Keratinocyte (primary cell): ENCODE results near the gene FLT3. TPM values are rescaled to one million over a fixed set of nuclear protein-coding genes. Genes with fewer than 3 reads are reported as not detected.

Experiments used
- DNase-seq: peaks from one replicate; pipeline ENCODE4 v3.0.0-alpha.2; 2011; ENCODE audit warnings: low read depth, missing footprints, low spot score
- FAIRE-seq: peaks from 2 replicates; lab custom pipeline; 2011; peaks lifted over from hg19 to GRCh38; lab: Jason Lieb, UNC
- H2AFZ ChIP-seq: 2 replicates; pipeline ENCODE4 v1.6.0; 2012; ENCODE audit warnings: low read length, control low read depth, inconsistent platforms; ENCODE audit not compliant: control insufficient read depth
- H3K27ac ChIP-seq: 2 replicates; pipeline ENCODE4 v1.5.1; 2011; ENCODE audit warnings: low read length; ENCODE audit not compliant: control insufficient read depth, insufficient read depth
- H3K27me3 ChIP-seq: 3 replicates; pipeline ENCODE4 v1.6.0; 2011; ENCODE audit warnings: low read length; ENCODE audit not compliant: control insufficient read depth, insufficient read depth; ENCODE audit errors: extremely low read depth
- H3K36me3 ChIP-seq, 2 experiments: 2 replicates in 1 of 2; 3 replicates in 1 of 2; pipeline ENCODE4 v1.5.1; 2011; ENCODE audit warnings: low read length in 2 of 2, mild to moderate bottlenecking in 1 of 2; ENCODE audit not compliant: control insufficient read depth in 2 of 2, insufficient read depth in 2 of 2; ENCODE audit errors: extremely low read depth in 1 of 2
- H3K4me1 ChIP-seq: 3 replicates; pipeline ENCODE4 v1.5.1; 2011; ENCODE audit warnings: low read length; ENCODE audit not compliant: control insufficient read depth, insufficient read depth; ENCODE audit errors: extremely low read depth
- H3K4me2 ChIP-seq: 3 replicates; pipeline ENCODE4 v1.6.0; 2011; ENCODE audit warnings: low read depth, low read length; ENCODE audit not compliant: control insufficient read depth, insufficient read depth; ENCODE audit errors: extremely low read depth
- H3K4me3 ChIP-seq, 3 experiments: fragments of 200-600 bp in 1 of 3; sonication (generic) in 1 of 3; 2 replicates in 2 of 3; 3 replicates in 1 of 3; pipeline ENCODE4 v1.5.1; 2011 to 2016; ENCODE audit warnings: low read length in 3 of 3, mild to moderate bottlenecking in 3 of 3, control low read depth in 2 of 3, inconsistent platforms in 1 of 3, low read depth in 1 of 3, mixed read lengths in 1 of 3, mixed run types in 1 of 3, moderate library complexity in 1 of 3; ENCODE audit not compliant: control insufficient read depth in 2 of 3, insufficient read depth in 2 of 3; ENCODE audit errors: extremely low read depth in 1 of 3
- H3K79me2 ChIP-seq: 2 replicates; pipeline ENCODE4 v1.6.0; 2012; ENCODE audit warnings: low read length; ENCODE audit not compliant: control insufficient read depth, insufficient read depth
- H3K9ac ChIP-seq: 3 replicates; pipeline ENCODE4 v1.6.0; 2011; ENCODE audit warnings: low read length; ENCODE audit not compliant: control insufficient read depth, insufficient read depth; ENCODE audit errors: extremely low read depth
- H3K9me1 ChIP-seq: 3 replicates; pipeline ENCODE4 v1.6.0; 2011; ENCODE audit warnings: low read length; ENCODE audit not compliant: control insufficient read depth, insufficient read depth; ENCODE audit errors: extremely low read depth
- H3K9me3 ChIP-seq: 2 replicates; pipeline ENCODE4 v1.5.1; 2012; ENCODE audit warnings: low read depth, low read length; ENCODE audit not compliant: control insufficient read depth
- H4K20me1 ChIP-seq: 3 replicates; pipeline ENCODE4 v1.6.0; 2011; ENCODE audit warnings: low read length; ENCODE audit not compliant: control insufficient read depth, insufficient read depth; ENCODE audit errors: extremely low read depth
- EZH2 ChIP-seq: IDR thresholded peaks from one replicate; pipeline ENCODE4 v1.6.1; 2012; ENCODE audit warnings: inconsistent platforms, mild to moderate bottlenecking, low read length, moderate library complexity
- dilution Hi-C: fragments of 300-500 bp; cut with MboI; formaldehyde crosslinking; loops from one replicate; pipeline ENCODE4 v1.7.0; 2020; ENCODE audit warnings: low sequenced_read_pairs; ENCODE audit not compliant: extremely low pct_ligation_motif_present
- polyA plus RNA-seq, 5 experiments: library from polyadenylated mRNA; depleted of rRNA in 3 of 5; stranded (reverse) in 3 of 5; stranded (forward) in 1 of 5; unstranded in 1 of 5; fragments of >200 nt; gene quantifications; 1 replicate in 1 of 5; 2 replicates in 3 of 5; 3 replicates in 1 of 5; pipeline versions ENCODE4 v1.2.1 to v1.2.3, GENCODE V29; 2011 to 2012; ENCODE audit warnings: missing spikeins in 2 of 5, low read depth in 1 of 5, low replicate concordance in 1 of 5
- TF ChIP-seq, protein P1 (sequence below), 3 experiments: IDR thresholded peaks in 1 of 3; conservative IDR thresholded peaks in 1 of 3; optimal IDR thresholded peaks in 1 of 3; 2 replicates in 2 of 3; 3 replicates in 1 of 3; pipeline versions ENCODE3 to v1.5.1; 2011; ENCODE audit warnings: low read length in 3 of 3, mild to moderate bottlenecking in 3 of 3, moderate library complexity in 2 of 3, control low read depth in 1 of 3, inconsistent platforms in 1 of 3; ENCODE audit not compliant: insufficient read depth in 2 of 3; ENCODE audit errors: extremely low read depth in 1 of 3

FLT3 gene
- polyA plus RNA-seq, 1 donor (not counting 4 experiments of a cell fraction or from before 2014, with no cell fraction given): not detected

DNA sequence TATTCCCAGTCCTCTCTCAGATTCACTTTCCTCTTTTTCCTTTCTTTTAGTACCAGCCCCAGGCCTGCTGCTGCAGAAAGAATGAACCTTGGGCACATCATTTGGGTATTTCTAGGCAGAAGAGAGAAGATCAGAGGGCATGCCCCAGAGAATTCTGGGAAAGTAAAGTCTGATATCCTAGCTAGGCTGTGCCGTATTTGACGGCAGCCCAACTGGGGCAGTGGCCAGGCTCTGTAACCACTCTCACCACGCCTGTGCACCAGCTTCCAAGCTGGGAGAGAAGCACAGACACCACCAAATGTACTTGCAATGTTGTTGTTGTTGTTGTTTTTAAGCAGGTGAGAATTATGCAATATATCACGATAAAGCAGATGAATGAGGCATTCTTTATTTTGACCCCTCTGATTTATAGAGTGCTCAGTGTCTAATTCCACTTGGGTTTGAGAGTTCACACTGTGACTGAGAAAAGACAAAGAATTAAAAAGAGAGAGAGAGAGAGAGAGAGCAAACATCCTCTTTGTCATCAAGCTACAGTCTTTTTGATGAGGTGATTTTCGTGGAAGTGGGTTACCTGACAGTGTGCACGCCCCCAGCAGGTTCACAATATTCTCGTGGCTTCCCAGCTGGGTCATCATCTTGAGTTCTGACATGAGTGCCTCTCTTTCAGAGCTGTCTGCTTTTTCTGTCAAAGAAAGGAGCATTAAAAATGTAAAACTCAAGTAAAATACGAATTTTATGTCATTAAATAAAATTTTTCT lies 72.6 kb downstream of the FLT3 start:
- no peak overlapping the region for H2AFZ ChIP-seq
- no peak overlapping the region for H3K9ac ChIP-seq
- H3K79me2 ChIP-seq: no peaks in the 10 kb centered on the region
- no peaks in the 10 kb centered on the region for H3K9me1 ChIP-seq
- no peaks in the 10 kb centered on the region for H3K4me1 ChIP-seq
- no peak for TF ChIP-seq EZH2
- TF ChIP-seq, protein P1, sequence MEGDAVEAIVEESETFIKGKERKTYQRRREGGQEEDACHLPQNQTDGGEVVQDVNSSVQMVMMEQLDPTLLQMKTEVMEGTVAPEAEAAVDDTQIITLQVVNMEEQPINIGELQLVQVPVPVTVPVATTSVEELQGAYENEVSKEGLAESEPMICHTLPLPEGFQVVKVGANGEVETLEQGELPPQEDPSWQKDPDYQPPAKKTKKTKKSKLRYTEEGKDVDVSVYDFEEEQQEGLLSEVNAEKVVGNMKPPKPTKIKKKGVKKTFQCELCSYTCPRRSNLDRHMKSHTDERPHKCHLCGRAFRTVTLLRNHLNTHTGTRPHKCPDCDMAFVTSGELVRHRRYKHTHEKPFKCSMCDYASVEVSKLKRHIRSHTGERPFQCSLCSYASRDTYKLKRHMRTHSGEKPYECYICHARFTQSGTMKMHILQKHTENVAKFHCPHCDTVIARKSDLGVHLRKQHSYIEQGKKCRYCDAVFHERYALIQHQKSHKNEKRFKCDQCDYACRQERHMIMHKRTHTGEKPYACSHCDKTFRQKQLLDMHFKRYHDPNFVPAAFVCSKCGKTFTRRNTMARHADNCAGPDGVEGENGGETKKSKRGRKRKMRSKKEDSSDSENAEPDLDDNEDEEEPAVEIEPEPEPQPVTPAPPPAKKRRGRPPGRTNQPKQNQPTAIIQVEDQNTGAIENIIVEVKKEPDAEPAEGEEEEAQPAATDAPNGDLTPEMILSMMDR (optimal IDR thresholded peaks at IDR 0.05 in 1 of 3, IDR thresholded peaks at IDR 0.05 in 1 of 3, conservative IDR thresholded peaks at IDR 0.05 in 1 of 3; ENCODE audit: extremely low read depth in 1 of 3, insufficient read depth in 2 of 3, low read length in 3 of 3): no peak
- no peak overlapping the region for H3K4me2 ChIP-seq
- H3K4me3 ChIP-seq: no peak overlapping the region
- no peak for FAIRE-seq
- H4K20me1 ChIP-seq: no peaks in the 10 kb centered on the region
- dilution Hi-C loops: no loop called here
- H3K27me3 ChIP-seq: no peaks in the 10 kb centered on the region
- no peaks in the 10 kb centered on the region for H3K36me3 ChIP-seq
- no peaks in the 10 kb centered on the region for H3K9me3 ChIP-seq
- DNase-seq: no peak
- H3K27ac ChIP-seq: no peak overlapping the region

DNA sequence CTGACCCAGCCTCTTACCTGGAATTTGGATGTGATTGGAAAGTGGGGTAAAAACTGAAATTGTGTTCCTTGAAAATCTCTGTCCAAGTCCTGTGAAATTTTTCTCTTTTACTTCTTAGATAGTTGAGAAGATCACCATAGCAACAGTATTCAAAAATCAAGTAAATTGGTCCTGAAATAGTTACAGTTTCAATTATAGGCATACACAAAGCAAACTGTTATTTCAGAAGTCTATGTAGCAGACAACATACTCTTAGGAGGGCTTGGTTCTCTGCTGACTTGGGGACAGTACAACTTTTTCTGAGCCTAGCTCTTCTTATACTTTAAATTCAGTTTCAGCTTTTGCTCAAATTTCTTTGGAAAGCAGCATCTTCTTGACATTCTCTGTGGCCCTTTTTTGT lies 73.3 kb downstream of the FLT3 start:
- dilution Hi-C loops: no loop called here
- DNase-seq (no peak), FAIRE-seq (no peak)
- Histone ChIP-seq H3K4me3 (no peak overlapping the region), H3K79me2 (no peaks in the 10 kb centered on the region), H3K4me2 (no peak overlapping the region), H3K9me1 (no peaks in the 10 kb centered on the region), H4K20me1 (no peaks in the 10 kb centered on the region), H3K27ac (no peak overlapping the region), H3K27me3 (no peaks in the 10 kb centered on the region), H3K9ac (no peak overlapping the region), H2AFZ (no peak overlapping the region), H3K4me1 (no peaks in the 10 kb centered on the region), H3K36me3 (no peaks in the 10 kb centered on the region), H3K9me3 (no peaks in the 10 kb centered on the region)
- no peak for TF ChIP-seq EZH2
- TF ChIP-seq, protein P1 (optimal IDR thresholded peaks at IDR 0.05 in 1 of 3, IDR thresholded peaks at IDR 0.05 in 1 of 3, conservative IDR thresholded peaks at IDR 0.05 in 1 of 3; ENCODE audit: extremely low read depth in 1 of 3, insufficient read depth in 2 of 3, low read length in 3 of 3): no peak
